K562 treated with DMSO at 1 percent for 12 hours (cell line): Measurements from ENCODE around the gene MEA1. TPM values are rescaled to one million over a fixed set of nuclear protein-coding genes. Genes with fewer than 3 reads are reported as not detected.

Experiments used
- total RNA-seq: library from RNA; unstranded; fragments of 300-600 nt; gene quantifications from 2 replicates; pipeline ENCODE4 v1.2.3, GENCODE V29; 2022; ENCODE audit not compliant: insufficient read depth

The MEA1 gene
- total RNA-seq, result 103 and 123 TPM in 2 replicates

DNA sequence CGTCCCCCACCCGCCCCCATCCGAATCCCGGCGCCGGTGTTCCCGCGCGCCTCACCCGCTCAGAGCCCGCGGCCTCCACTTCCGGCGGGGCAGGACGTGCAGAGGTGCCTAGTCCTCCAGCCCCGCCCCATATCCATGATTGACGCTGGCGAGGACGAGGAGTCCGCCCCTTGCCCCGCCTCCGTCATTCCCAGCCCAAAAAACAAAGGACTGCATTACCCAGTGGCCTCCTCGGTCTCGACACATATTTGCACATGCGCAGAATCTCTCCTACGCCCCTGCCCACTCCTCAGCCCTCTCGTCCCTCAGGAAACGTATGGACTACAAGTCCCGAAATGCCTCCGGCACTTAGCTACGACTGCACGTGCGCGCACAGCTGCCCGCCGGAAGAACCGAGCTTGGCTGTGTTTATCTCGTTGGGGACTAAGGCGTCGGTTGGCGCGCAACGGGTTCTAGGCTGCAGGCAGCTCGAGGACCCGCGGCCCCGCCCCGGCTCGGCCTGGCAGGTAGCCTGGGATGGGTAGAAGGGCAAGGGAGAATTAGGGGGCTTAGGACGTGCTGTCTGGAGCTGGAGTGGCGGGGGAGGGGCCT is at the start of gene MEA1, which contains the start of gene KLHDC3:
Gene MEA1, minus strand, starts transcription at position 104 of the 591 bp plus-strand sequence. CDS start 133 bp downstream, outside the sequence.
Gene KLHDC3, plus strand, starts transcription at position 407 of the 591 bp plus-strand sequence. CDS start 2,944 bp downstream, outside the sequence.

DNA sequence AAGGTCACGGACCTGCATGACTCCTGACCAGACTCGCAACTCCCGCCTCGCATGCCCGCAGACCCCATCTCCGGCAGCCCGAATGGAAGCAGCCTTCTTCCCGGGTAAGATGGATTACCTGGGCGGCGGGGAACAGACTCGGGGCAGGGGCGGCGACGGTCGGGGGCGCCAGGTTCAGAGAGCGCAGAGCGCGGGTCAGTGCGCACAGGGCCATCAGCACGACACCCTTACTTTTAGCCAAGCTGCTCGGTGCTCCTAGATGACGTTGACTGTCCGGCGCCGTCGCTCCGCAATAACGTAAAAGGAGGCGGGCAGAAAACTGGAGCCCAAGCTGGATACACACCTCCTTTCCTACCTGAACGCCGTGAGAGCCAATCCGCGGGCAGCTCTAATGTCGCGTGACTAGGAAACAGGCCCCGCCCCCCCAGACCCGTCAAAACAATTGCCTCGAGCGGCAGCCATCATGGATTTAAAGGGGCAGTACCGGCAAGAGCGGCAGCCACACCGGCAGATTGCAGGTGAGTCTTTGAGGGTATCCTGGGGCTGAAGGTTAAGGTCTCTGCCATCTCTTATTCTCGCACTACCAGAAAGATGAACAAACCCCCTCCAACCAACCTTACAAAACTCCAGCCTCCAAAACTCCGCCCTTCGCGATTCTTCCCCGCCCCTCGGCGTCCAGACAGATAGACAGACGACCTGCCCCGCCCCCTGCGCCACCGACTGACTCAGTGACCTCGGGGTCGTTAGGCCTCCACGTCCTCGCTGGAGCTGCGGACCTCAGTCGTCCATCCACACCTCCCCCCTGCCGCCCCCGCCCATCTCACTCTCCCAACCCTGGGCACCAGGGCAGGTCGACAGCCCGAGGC is 45.7 kb upstream of the MEA1 start, which contains the start of the genes KLC4 and MRPL2:
Gene KLC4, plus strand, starts transcription at position 464 of the 866 bp plus-strand sequence. CDS start 1,705 bp downstream, outside the sequence.
Gene MRPL2, minus strand, starts transcription at position 267 of the 866 bp plus-strand sequence. Its CDS starts 53 bp downstream, at position 214.

DNA sequence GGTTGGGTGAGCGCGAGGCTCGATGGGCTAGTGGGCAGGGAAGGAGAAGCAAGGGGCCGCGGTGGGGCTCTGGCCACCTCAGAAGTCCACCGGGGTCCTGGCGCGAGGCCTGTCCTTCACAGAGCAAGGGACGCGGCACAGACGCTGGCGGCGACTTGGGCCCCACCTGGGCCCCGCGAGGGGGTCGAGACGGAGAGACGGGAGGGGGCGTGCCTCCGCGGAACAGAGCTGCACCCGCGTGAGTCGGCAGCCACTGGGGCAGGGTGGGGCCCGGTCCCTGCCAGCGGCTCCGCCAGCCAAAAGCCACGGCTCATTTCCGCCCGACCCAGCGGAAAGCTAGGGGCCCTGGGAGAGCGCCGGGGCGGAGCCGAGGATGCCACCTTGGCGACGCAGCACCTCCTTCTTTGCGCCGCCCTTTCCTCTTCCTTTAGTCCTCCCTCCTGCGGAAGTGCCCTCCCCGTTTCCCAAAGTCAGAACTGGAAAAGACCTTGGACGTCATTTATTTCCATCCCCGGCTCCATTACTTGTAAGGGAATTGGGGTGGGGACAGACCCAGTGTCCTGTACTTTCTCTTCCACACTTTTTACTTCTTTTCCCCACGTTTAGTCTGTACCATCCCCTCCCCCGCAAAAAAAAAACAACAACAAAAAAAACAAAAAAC is 39.9 kb upstream of the MEA1 start, which contains the start of gene CUL7:
Gene CUL7, minus strand, starts transcription at position 307 of the 661 bp plus-strand sequence. CDS start 1,063 bp downstream, outside the sequence.

DNA sequence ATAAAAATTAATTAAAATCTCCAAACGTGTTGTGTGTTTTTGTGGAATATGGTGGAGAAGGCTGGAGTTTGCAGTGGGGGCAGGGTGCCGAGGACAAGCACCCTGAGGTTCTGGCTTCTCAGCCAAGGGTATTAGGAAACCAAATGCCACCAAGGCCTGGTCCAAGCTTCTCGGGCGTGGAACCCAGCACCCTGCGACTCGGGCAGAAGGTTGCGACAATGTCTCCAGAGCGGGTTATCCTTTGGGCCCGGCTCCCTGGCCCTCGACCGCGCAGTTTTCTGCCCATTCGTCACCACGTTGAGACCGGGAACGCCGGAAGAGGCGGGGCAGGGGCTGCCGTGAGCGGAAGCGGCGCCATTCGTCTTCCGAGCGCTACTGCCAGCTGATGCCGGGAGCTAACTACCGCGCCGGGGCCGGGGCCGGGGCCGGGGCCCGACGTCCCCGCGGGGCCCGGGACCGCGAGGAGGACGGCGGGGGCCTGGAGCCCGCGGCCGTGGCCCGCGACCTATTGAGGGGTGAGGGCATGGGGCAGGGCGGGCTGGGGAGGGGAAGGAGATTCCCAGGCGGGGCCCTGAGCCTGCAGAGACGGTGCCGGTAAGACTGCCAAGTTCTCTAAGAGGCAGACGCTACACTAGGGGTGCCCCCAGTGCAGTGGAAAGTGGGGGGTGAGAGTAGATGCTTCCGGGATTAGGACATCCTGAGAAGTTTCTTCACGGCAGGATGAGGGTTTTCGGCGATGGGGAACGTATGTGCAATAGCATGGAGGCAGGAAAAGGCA is 7.7 kb upstream of the MEA1 start, which contains the start of gene RRP36:
Gene RRP36, plus strand, starts transcription at position 354 of the 778 bp plus-strand sequence. Its CDS starts 32 bp downstream, at position 386.

DNA sequence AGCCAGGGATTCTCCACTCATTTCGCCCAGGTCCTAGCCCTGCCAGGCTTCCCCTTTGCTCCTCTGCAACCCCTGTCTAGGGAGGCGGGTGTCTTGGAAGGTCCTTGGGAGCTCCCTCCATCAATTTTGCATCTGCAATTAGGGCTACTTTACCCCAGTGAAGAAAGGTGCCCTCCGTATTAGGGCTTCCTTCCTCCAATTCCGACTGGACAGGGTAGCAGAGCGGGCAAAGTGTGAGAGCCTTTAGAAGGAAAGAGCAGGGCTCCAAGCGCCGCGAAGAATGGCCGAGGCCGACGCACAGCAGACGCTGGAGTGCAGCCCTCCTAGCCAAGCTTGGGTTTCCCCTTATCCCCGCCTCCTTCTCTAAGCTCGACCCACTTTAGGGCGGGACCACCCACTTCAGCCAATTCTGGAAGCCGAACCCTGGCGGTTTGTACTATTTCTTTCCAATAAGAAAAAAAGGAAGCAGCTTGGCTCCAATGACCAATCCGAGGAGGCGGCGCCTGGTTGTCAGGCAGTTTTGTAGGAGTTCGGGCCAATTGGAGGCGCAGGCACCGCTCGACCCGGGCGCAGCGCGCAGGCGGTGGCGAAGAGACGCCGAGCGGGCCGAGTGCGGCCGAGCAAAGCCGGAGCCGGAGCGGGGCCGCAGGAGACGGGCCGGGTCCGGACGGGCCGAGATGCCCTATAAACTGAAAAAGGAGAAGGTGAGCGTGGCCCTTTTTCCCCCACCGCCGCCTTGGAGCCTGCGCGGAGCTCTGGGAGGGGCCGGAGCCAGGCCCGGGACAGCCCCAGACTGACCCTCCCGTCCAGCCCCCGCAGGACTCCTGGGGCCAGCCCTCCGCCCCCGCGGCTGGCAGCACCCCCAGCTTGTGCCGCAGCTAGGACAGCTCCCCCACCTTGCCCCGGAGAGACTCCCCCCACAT is 29.5 kb downstream of the MEA1 start, which contains the start of gene PPP2R5D:
Gene PPP2R5D, plus strand, starts transcription at position 570 of the 923 bp plus-strand sequence. Its CDS starts 108 bp downstream, at position 678.

DNA sequence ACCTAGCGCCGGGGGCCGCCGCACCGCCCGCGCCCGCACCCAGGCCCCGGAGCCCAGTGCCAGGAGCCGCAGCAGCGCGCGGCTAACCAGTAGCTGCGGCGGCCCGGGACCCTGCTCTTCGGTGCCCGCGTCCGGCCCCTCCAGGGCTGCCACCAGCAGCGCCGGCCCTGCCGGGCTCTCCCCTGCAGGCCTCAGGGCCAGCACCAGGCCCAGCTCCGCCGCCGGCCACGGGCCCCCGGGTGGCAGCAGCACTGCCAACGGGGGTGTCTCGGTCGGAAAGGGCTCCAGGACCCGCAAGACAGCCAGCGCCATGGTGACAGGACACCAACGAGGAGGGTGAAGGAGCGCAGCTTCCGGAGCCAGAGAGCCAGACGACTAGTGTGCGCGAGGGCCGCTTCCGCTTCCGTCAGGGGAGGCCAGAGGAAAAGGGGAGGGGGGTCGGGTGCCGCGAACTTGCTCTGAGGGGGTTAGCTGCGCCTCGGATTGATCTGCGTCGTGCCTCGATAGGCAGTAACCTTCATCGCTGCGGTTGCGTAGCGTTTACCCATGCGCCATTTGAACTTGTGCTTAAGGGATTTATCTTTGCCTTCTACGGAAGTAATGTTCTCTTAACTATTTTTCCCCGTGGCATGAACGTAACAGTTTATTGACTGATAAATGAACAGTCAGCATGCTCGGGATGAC is 34.8 kb downstream of the MEA1 start, which contains the start of gene PEX6:
Gene PEX6, minus strand, starts transcription at position 343 of the 684 bp plus-strand sequence. Its CDS starts 31 bp downstream, at position 312.

Other genes starting within 250 kb of the MEA1 start
- 2.1 and 8.3 TPM in 2 replicates for gene BICRAL, start 231.9 kb downstream of the MEA1 start, total RNA-seq
- gene RPL7L1, start 134.3 kb downstream of the MEA1 start, total RNA-seq, result 63.5 and 115 TPM in 2 replicates
- gene PTCRA, start 97.9 kb downstream of the MEA1 start, total RNA-seq, result not detected in 2 replicates
- 26.2 and 29.2 TPM in 2 replicates for gene CNPY3, start 84.5 kb downstream of the MEA1 start, total RNA-seq
- not detected in 2 replicates for gene GNMT, start 53.2 kb downstream of the MEA1 start, total RNA-seq
- 40.6 and 51.9 TPM in 2 replicates for gene PEX6, start 34.8 kb downstream of the MEA1 start, total RNA-seq
- 28.8 and 63.1 TPM in 2 replicates for gene PPP2R5D, start 29.4 kb downstream of the MEA1 start, total RNA-seq
- gene KLHDC3, start 303 bp upstream of the MEA1 start, total RNA-seq, result 176 and 182 TPM in 2 replicates
- 89.7 and 118 TPM in 2 replicates for gene RRP36, start 7.7 kb upstream of the MEA1 start, total RNA-seq
- gene CUL7, start 39.9 kb upstream of the MEA1 start, total RNA-seq, result 19.4 and 31.7 TPM in 2 replicates
- gene MRPL2, start 45.5 kb upstream of the MEA1 start, total RNA-seq, result 113 and 127 TPM in 2 replicates
- gene KLC4, start 45.7 kb upstream of the MEA1 start, total RNA-seq, result 22.5 and 34.5 TPM in 2 replicates
- 9.1 and 16.9 TPM in 2 replicates for gene PTK7, start 62.4 kb upstream of the MEA1 start, total RNA-seq
- 23.4 and 33.8 TPM in 2 replicates for gene SRF, start 157.3 kb upstream of the MEA1 start, total RNA-seq
- gene CUL9, start 168.2 kb upstream of the MEA1 start, total RNA-seq, result 17.5 and 22.0 TPM in 2 replicates
- gene DNPH1, start 215.5 kb upstream of the MEA1 start, total RNA-seq, result 185 and 274 TPM in 2 replicates
- gene TTBK1, start 229.5 kb upstream of the MEA1 start, total RNA-seq, result not detected in 2 replicates